ENCODE results near the gene BCL2L1. TPM values are rescaled to one million over a fixed set of nuclear protein-coding genes. Genes with fewer than 3 reads are reported as not detected.
A peak's percentile ranks its signal among the peaks of the same experiment; 100 is the strongest.

The BCL2L1 gene
- polyA plus RNA-seq: 100 to 1,000 TPM in 1 of 4 donors, 10 to 100 TPM in 3; 52.6 to 160 (median 86.3) TPM
- long read RNA-seq, donor 1, transcript BCL2L1-201 (3 exons, 2,610 nt): minor isoform, 10 of 60 reads
- long read RNA-seq, donor 1, transcript BCL2L1-203 (2 exons, 2,578 nt): major isoform, 12 of 60 reads
- long read RNA-seq, donor 1, partial matches to known transcripts: 34 of 60 reads
- long read RNA-seq, donor 1, other reads (novel, unspliced or antisense): 0 of 60 reads
- long read RNA-seq, donor 2, transcript BCL2L1-201 (3 exons, 2,610 nt): major isoform, 5 of 9 reads
- long read RNA-seq, donor 2, partial matches to known transcripts: 0 of 9 reads
- long read RNA-seq, donor 2, other reads (novel, unspliced or antisense): 0 of 9 reads
- long read RNA-seq, donor 3, transcript BCL2L1-201 (3 exons, 2,610 nt): major isoform, 9 of 33 reads
- long read RNA-seq, donor 3, transcript BCL2L1-203 (2 exons, 2,578 nt): major isoform, 9 of 33 reads
- long read RNA-seq, donor 3, partial matches to known transcripts: 12 of 33 reads
- long read RNA-seq, donor 3, other reads (novel, unspliced or antisense): 0 of 33 reads
- long read RNA-seq, donor 4: 0 reads
- long read RNA-seq, donor 5, transcript BCL2L1-203 (2 exons, 2,578 nt): major isoform, 5 of 5 reads
- long read RNA-seq, donor 5, partial matches to known transcripts: 0 of 5 reads
- long read RNA-seq, donor 5, other reads (novel, unspliced or antisense): 0 of 5 reads
- long read RNA-seq, donor 6, transcript BCL2L1-201 (3 exons, 2,610 nt): major isoform, 7 of 15 reads
- long read RNA-seq, donor 6, partial matches to known transcripts: 0 of 15 reads
- long read RNA-seq, donor 6, other reads (novel, unspliced or antisense): 0 of 15 reads
- long read RNA-seq, donor 7, transcript BCL2L1-201 (3 exons, 2,610 nt): major isoform, 7 of 23 reads
- long read RNA-seq, donor 7, partial matches to known transcripts: 0 of 23 reads
- long read RNA-seq, donor 7, other reads (novel, unspliced or antisense): 9 of 23 reads
- long read RNA-seq, donor 8: 0 reads
- long read RNA-seq, donor 9, partial matches to known transcripts: 0 of 4 reads
- long read RNA-seq, donor 9, other reads (novel, unspliced or antisense): 0 of 4 reads
- long read RNA-seq, donor 10, transcript BCL2L1-201 (3 exons, 2,610 nt): major isoform, 15 of 20 reads
- long read RNA-seq, donor 10, partial matches to known transcripts: 0 of 20 reads
- long read RNA-seq, donor 10, other reads (novel, unspliced or antisense): 0 of 20 reads

GRCh38 chr20:31722257-31723068, at the start of gene BCL2L1:
TSS of gene BCL2L1 (minus strand) at chr20:31722868. CDS start at chr20:31722218, 650 bp downstream.
- 0 to 1% (median 0%) methylated on average over 38 of the region's 38 CpGs for WGBS, 3 donors
- peaks cover 5 to 30% (median 25%) of the 10 kb centered on the region in 3 donors for H3K4me1 ChIP-seq (ENCODE audit: control insufficient read depth in 3 of 3, insufficient read depth in 2 of 3, low read depth in 1 of 3, low read length in 2 of 3)
- peak within 1 kb of the TSS; percentile 97 to 100 (median 99) for H3K27ac ChIP-seq (ENCODE audit: low read depth in 1 of 3, low read length in 2 of 3)
- DNase-seq: peak; percentile 85 to 91
- no peaks in the 10 kb centered on the region for H3K27me3 ChIP-seq (ENCODE audit: control insufficient read depth in 3 of 3, insufficient read depth in 3 of 3, low read length in 3 of 3)
- peak within 1 kb of the TSS; percentile 77 to 93 (median 91) for H3K4me3 ChIP-seq (ENCODE audit: low read depth in 1 of 3, low read length in 3 of 3)
- H3K36me3 ChIP-seq (ENCODE audit: control insufficient read depth in 3 of 3, insufficient read depth in 2 of 3, low read depth in 1 of 3, low read length in 3 of 3): peaks cover 0 to 28% (median 4%) of the 10 kb centered on the region in 3 donors
- no peaks in the 10 kb centered on the region for H3K9me3 ChIP-seq (ENCODE audit: control insufficient read depth in 2 of 2, insufficient read depth in 1 of 2, low read depth in 1 of 2, low read length in 1 of 2)
- no peak for FAIRE-seq

GRCh38 chr20:31770243-31770642, 47.6 kb upstream of the BCL2L1 start:
- no peak overlapping the region for H3K27ac ChIP-seq (ENCODE audit: low read depth in 1 of 3, low read length in 2 of 3)
- H3K27me3 ChIP-seq (ENCODE audit: control insufficient read depth in 3 of 3, insufficient read depth in 3 of 3, low read length in 3 of 3): no peaks in the 10 kb centered on the region
- FAIRE-seq (no peak), DNase-seq (no peak)
- H3K9me3 ChIP-seq (ENCODE audit: control insufficient read depth in 2 of 2, insufficient read depth in 1 of 2, low read depth in 1 of 2, low read length in 1 of 2): no peaks in the 10 kb centered on the region
- H3K4me1 ChIP-seq (ENCODE audit: control insufficient read depth in 3 of 3, insufficient read depth in 2 of 3, low read depth in 1 of 3, low read length in 2 of 3): no peaks in the 10 kb centered on the region
- peaks cover 0 to 23% (median 0%) of the 10 kb centered on the region in 3 donors for H3K36me3 ChIP-seq (ENCODE audit: control insufficient read depth in 3 of 3, insufficient read depth in 2 of 3, low read depth in 1 of 3, low read length in 3 of 3)
- H3K4me3 ChIP-seq (ENCODE audit: low read depth in 1 of 3, low read length in 3 of 3): no peak overlapping the region
- 41 to 57% (median 54%) methylated on average over 1 of the region's 1 CpG for whole genome bisulfite sequencing, 3 donors

GRCh38 chr20:31769681-31770080, 47.0 kb upstream of the BCL2L1 start:
- no peak for FAIRE-seq
- DNase-seq: no peak
- Histone ChIP-seq H3K27me3 (ENCODE audit: control insufficient read depth in 3 of 3, insufficient read depth in 3 of 3, low read length in 3 of 3) (no peaks in the 10 kb centered on the region), H3K36me3 (ENCODE audit: control insufficient read depth in 3 of 3, insufficient read depth in 2 of 3, low read depth in 1 of 3, low read length in 3 of 3) (peaks cover 0 to 25% (median 0%) of the 10 kb centered on the region in 3 donors), H3K9me3 (ENCODE audit: control insufficient read depth in 2 of 2, insufficient read depth in 1 of 2, low read depth in 1 of 2, low read length in 1 of 2) (no peaks in the 10 kb centered on the region), H3K4me1 (ENCODE audit: control insufficient read depth in 3 of 3, insufficient read depth in 2 of 3, low read depth in 1 of 3, low read length in 2 of 3) (no peaks in the 10 kb centered on the region), H3K4me3 (ENCODE audit: low read depth in 1 of 3, low read length in 3 of 3) (no peak overlapping the region), H3K27ac (ENCODE audit: low read depth in 1 of 3, low read length in 2 of 3) (no peak overlapping the region)
- WGBS, 3 donors: 92 to 95% (median 92%) methylated on average over 5 of the region's 5 CpGs

- Histone ChIP-seq H3K27ac (ENCODE audit: low read depth in 1 of 3, low read length in 2 of 3) (no peak overlapping the region), H3K36me3 (ENCODE audit: control insufficient read depth in 3 of 3, insufficient read depth in 2 of 3, low read depth in 1 of 3, low read length in 3 of 3) (peaks cover 0 to 20% (median 0%) of the 10 kb centered on the region in 3 donors), H3K4me1 (ENCODE audit: control insufficient read depth in 3 of 3, insufficient read depth in 2 of 3, low read depth in 1 of 3, low read length in 2 of 3) (no peaks in the 10 kb centered on the region), H3K9me3 (ENCODE audit: control insufficient read depth in 2 of 2, insufficient read depth in 1 of 2, low read depth in 1 of 2, low read length in 1 of 2) (no peaks in the 10 kb centered on the region), H3K4me3 (ENCODE audit: low read depth in 1 of 3, low read length in 3 of 3) (no peak overlapping the region), H3K27me3 (ENCODE audit: control insufficient read depth in 3 of 3, insufficient read depth in 3 of 3, low read length in 3 of 3) (no peaks in the 10 kb centered on the region)
- FAIRE-seq: no peak
- no peak for DNase-seq
- 98 to 99% (median 98%) methylated on average over 3 of the region's 3 CpGs for WGBS, 3 donors
Observed at GRCh38 chr20:31767805-31768204, 45.1 kb upstream of the BCL2L1 start.

- Histone ChIP-seq H3K4me1 (ENCODE audit: control insufficient read depth in 3 of 3, insufficient read depth in 2 of 3, low read depth in 1 of 3, low read length in 2 of 3) (no peaks in the 10 kb centered on the region), H3K36me3 (ENCODE audit: control insufficient read depth in 3 of 3, insufficient read depth in 2 of 3, low read depth in 1 of 3, low read length in 3 of 3) (peaks cover 0 to 16% (median 0%) of the 10 kb centered on the region in 3 donors), H3K27ac (ENCODE audit: low read depth in 1 of 3, low read length in 2 of 3) (no peak overlapping the region), H3K9me3 (ENCODE audit: control insufficient read depth in 2 of 2, insufficient read depth in 1 of 2, low read depth in 1 of 2, low read length in 1 of 2) (no peaks in the 10 kb centered on the region), H3K27me3 (ENCODE audit: control insufficient read depth in 3 of 3, insufficient read depth in 3 of 3, low read length in 3 of 3) (no peaks in the 10 kb centered on the region), H3K4me3 (ENCODE audit: low read depth in 1 of 3, low read length in 3 of 3) (no peak overlapping the region)
- FAIRE-seq: no peak
- 93 to 95% (median 93%) methylated on average over 2 of the region's 2 CpGs for WGBS, 3 donors
- no peak for DNase-seq
Observed at GRCh38 chr20:31764641-31765305, 42.1 kb upstream of the BCL2L1 start.

- DNase-seq (no peak), FAIRE-seq (no peak)
- Histone ChIP-seq H3K27me3 (ENCODE audit: control insufficient read depth in 3 of 3, insufficient read depth in 3 of 3, low read length in 3 of 3) (no peaks in the 10 kb centered on the region), H3K36me3 (ENCODE audit: control insufficient read depth in 3 of 3, insufficient read depth in 2 of 3, low read depth in 1 of 3, low read length in 3 of 3) (peaks cover 0 to 6% (median 1%) of the 10 kb centered on the region in 3 donors), H3K4me1 (ENCODE audit: control insufficient read depth in 3 of 3, insufficient read depth in 2 of 3, low read depth in 1 of 3, low read length in 2 of 3) (no peaks in the 10 kb centered on the region), H3K27ac (ENCODE audit: low read depth in 1 of 3, low read length in 2 of 3) (no peak overlapping the region), H3K9me3 (ENCODE audit: control insufficient read depth in 2 of 2, insufficient read depth in 1 of 2, low read depth in 1 of 2, low read length in 1 of 2) (no peaks in the 10 kb centered on the region), H3K4me3 (ENCODE audit: low read depth in 1 of 3, low read length in 3 of 3) (no peak overlapping the region)
- WGBS, 3 donors: 93 to 96% (median 94%) methylated on average over 6 of the region's 6 CpGs
Observed at GRCh38 chr20:31760519-31761240, 38.0 kb upstream of the BCL2L1 start.

All from small intestine (tissue), 16 donors.